GM21515 (cell line): ENCODE measurements around the gene IQSEC1.
A peak's percentile ranks its signal among the peaks of the same experiment; 100 is the strongest.

ENCODE experiments used
- ATAC-seq: cut with Tn5 transposase; IDR thresholded peaks from one replicate; pipeline ENCODE4 v1.9.1; 2021; ENCODE audit not compliant: unreplicated experiment

IQSEC1 gene

DNA sequence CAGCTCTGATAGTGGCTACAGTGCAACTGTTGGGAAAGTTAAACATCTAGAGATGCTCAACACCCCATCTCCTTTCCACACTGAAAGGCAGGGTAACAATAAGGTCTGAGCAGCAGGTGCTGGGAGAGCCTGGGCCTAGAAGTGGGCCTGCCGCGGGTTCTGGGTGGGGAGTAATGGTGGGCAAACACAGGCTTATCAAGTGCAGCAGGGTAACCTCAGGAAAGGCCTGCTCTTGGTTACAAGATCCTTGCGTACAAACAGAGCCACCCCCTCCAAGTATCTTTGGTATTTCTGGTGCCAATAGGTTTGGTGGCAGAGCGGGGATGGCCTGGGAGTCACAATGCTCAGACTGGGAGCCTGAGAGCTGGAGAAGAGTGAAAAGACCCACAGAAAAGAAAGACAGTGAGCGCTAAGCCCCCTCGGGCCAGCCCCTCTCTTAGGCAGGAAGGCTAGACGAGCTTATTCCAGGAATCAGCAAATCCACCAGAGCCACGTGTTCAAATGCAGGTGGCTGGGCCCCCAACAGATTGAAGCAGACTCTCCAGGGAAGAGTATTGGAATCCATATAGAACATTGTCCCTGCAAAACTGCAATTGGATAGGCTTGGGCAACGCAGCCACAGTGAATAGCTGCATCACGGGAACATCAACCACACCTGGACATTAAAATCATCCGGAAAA lies 2.7 kb downstream of the IQSEC1 start:
- ATAC-seq, result no peak

DNA sequence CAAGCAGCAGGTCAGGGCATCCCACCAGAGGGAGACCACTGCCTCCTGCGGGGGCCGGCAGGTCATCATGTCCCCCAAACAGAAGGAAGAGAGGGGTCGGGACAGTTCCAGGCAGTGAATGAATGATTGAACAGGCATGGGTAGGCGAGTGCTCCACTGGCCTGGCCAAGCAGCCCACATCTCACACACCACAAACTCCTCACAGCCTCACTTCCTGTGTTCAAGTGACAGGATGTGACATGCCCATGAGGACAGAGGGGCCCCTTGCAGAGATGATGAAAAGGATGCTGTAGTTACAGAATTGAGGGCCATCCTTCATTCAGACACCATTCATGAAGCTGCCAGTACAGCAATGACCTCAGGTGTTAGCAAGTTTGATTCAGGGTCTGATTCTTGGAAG lies 3.7 kb downstream of the IQSEC1 start:
- peak; percentile 49 for ATAC-seq

DNA sequence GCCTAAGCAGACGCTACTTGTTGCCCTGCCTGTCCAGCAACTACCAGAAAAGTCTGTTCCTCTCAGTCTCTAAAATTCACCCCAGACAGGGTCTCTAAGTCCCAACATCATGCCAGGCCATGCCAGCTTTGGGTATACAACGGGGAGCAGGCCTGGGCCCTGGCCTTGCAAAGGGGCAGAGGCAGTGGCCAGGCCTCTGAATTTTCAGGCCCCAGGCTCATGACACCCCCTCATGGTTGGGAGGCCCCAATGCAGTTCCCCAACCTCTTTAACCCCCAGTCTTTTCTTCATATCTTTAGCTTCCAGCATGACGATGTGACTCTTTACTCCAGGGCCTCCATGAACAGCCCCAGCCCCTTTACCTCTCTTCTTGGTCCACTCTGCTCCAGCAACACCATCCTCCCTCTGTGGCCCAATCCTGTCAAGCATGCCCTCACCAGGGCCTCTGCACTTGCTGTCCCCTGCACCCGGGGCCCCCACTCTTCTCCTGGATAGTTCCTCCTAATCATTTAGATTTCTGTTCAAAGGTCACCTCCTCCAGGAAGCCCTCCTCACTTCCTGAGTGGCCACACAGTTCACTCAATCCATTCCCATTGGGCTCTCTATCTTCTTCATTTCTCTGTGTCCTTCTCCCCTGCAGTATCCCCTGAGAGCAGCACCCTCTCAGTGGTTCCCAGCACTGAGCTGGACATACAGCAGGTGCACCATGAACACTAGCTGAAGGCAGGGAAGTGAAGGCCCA lies 4.8 kb downstream of the IQSEC1 start:
- ATAC-seq, result no peak

DNA sequence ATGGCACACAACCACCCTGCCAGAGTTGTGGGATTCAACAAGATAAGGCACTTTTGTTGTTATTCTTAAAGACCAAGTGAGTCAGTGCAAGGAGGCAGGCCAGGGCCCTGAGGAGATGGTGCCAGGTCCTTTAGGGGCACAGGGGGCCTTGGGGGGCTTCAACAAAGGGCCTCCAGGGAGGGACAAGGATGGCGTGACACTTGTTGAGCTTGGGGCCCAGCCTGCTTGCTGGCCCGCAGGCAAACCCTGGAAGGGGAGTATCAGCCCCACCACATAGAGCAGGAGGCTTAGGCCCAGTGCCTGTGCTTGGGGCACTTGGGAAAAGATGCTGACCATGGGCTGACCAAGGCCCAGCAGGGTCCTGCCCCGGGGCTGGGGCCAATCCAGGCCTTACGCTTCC lies 5.5 kb downstream of the IQSEC1 start:
- no peak for ATAC-seq

DNA sequence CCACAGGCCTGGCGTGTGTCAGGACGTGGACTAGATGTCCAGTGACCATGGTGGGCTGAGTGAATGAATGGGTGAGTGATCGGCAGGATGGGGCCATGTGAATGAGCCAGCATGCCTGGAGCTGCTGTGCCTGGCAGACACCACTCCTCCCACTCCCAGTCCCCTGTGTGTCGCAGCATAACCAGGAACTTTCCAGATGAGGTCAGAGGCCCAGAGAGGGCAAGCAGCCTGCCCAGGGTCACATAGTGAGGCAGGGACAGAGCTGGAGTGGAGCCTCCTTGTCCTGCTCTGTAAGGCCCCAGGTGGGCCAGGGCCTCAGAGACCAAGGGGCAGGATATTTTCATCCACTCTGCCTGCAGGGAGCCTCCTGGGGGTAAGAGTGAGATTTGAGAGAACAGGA lies 6.4 kb downstream of the IQSEC1 start:
- ATAC-seq, result no peak

DNA sequence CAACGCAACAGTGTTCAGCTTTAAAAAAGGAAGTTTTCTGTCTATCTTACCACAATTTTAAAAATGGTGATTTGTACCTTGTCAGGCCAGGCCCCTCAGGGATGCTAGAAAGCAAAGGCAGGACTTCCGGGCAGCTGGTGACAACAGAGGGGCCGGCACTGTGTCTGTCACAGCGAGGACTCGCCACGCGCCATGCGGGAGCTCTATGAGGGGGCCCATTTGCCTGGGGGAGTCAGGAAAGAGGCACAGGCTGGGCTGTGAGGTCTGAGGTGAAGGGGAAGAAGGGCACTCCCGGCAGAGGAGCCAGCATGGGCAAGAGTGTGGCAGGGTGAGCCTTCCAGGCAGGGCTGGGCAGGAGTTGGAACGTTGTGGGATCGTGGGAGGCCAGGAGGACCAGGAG lies 7.0 kb downstream of the IQSEC1 start:
- ATAC-seq, result no peak

DNA sequence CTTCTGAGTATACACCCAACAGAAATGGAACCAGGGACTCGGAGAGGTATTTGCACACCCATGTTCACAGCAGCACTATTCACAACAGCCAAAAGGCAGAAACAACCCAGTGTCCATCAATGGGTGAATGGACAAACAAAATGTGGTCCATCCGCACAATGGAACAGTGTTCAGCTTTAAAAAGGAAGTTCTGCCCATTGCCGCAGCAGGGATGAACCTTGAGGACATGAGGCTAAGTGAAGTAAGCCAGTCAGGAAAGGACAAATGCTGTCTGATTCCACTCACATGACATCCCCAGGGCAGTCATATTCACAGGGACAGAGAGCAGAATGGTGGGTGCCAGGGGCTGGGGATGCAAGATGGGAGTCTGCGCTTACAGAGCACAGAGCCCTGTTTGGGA lies 7.5 kb downstream of the IQSEC1 start:
- no peak for ATAC-seq

DNA sequence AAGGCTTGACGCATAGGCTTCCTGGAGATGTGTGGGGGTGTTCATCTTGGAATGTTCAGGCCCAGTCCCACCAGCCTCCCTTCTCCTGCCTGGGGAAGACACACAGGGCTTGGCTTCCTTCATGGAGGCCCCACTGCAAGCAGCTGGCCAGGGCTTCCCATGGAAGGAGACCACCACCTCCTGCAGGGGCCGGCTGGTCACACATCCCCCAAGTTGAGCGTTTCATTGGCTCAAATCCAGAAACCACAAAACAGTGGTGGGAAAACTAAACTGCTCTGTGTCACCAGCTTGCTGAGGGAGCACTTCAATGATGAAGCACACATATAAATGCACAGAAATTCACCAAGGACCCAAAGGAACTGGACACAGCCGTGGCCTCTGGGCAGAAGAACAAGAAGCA lies 8.3 kb downstream of the IQSEC1 start:
- ATAC-seq, result no peak

DNA sequence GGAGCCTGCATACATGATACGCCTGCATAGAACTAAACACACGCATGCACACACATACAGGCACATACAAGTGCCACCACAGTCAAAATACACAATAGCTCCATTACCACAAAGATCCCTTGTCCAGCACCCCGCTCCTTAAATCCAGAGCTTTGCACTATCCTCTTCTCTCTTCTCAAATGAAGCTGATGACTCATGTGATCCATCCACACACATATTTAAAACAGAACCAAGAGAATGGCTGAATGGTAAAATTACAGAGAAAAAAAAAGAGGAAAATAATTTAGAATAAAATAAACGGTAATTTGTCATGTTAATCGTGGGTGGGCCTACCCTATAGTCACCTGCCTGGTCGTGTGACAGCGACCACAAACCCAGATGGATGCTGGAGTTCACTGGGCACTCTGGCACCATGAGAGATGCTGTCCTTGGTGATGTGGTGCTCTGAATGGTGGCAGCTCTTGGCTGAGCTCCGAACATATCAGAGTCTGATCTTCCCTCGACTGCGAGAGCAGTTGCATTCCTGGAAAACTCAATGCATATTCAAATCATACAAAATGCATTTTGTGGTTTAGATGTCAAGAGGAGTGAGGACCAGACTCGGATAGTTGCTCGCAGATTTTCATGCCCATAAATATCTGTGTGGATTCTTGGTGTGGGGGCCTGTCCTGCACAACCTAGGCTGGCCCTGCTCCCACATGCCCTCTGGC lies 8.9 kb downstream of the IQSEC1 start:
- no peak for ATAC-seq

DNA sequence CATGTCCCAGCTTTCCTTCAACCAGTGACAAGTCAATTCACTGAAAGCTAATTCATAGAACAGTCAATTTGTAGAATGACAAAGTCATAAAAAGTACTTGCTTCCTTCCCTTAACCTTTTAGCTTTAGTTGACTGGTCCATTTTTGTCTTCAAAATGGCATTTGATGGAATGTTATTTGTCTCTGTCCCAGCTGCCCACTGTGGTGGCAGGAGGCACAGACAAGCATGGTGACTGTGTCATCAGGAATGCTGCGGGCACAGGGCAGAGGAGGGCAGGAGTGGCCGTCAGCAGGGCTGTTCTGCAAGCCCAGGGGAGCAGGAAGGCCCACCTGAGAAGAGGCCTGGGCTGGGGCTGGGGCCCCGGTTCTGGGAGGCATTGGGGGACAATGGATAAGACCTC lies 10.0 kb downstream of the IQSEC1 start:
- no peak for ATAC-seq

DNA sequence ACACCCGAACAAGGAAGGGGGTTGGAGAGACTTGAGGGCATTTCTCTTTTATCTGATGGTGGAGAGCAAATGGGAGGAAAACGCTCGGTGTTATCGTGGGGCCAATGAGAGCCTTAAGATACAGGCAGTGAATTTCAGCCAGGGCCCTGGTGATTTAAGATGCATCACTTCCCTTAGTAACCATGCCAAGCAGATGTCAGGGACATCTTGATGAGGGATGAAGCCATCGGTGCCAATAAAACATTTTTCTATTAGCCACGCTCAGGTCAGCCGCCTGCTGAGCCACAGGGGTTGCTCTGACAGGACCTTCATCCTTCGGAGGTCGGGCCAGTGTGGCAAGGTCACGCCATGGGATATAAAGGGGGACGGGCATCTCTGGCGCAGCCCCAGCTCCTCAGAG lies 10.6 kb downstream of the IQSEC1 start:
- ATAC-seq, result no peak

DNA sequence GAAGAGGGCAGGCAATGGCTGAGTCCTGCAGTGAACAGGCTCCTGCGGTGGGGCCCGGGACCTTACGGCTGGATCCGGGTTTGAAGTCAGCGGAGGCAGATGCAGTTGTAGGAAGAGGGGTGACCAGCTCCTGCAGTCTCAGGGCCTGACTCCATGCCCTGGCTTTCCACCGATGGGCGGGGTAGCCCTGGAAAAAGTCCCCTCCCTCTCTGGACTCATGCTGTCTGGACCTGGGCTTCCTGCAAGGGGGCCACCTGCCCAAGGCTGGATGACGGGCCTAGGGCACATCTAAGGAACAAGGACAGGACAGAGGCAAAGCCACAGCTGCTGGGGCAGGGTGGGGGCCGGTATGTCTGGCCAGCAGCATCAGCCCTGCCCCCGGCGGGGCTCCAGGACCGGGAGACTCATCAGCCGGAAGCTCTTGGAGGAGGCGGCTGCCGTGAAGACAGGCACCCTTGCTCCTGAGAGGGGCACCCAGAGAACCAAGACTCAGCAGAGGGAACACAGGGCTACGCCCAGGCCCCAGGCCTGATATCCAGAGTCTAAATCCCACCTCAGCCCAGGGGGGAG lies 12.8 kb downstream of the IQSEC1 start:
- no peak for ATAC-seq

DNA sequence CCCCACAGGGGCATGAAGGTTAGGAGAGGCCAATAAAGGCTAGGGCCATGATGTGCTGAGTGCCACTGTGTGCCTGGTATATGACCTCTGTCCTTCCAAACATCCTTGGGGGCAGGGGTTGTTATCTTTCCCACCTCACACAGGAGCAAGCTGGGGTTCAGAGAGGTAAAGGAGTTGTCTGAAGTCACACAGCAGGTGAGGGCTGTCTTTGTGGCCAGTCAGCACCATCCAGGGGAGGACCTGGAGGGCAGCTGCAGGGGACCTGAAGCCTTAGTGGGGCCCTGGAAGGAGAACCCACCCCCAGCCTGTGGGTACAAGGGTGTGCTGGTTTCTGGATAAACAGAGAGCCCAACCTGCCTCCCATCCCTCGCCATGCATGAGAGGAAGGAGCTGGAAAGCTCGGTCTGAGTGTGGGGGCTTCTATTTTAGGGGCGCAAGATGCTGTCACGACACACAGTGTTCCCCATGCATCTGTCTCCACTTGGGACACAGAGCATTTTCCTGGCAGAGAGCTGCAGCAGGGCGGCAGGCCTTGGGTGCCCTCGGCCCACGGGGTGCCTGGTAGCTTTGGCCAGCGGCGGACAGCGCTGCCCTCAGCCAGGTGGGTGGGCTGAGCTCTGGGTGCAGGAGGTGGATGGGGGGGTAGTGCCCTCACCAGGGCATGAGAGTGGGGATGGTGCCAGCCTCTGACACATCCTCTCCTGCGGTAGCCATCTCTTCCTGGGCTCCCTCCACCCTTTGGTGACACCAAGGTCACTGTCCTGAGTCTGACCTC lies 14.7 kb downstream of the IQSEC1 start:
- ATAC-seq, result no peak

DNA sequence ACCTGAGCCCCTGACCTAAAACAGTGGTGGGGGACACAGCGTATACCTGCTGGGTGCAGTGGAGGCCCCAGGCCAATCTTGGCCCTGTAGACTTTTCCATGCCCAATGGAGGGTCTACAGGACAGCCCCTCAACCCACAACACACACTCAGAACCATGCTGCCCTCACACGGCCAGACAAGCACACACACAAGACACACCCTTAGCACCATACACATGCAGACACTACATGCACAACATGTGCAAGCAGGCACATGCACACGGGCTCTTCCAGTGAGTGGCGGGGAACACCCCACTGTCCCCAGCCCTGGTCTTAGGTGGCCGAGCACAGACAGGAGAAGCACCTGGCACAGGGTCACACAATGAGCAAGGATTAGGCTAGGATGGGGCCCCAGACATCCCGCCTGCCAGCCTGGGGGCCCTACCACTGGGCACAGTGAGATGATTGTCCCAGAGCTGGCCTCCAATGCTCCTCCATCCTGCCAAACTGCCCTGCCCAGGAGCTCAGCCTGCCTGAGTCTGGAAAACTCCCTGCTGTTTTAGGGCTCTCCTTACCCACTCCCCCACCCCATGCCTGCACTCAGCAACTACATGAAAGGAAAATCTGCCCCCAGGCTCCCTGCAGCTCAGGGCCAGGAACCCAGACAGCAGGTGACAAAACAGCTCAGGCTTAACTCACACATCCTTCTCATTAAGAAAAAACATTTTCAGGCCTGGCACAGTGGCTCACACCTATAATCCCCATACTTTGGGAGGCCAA lies 15.8 kb downstream of the IQSEC1 start:
- no peak for ATAC-seq

DNA sequence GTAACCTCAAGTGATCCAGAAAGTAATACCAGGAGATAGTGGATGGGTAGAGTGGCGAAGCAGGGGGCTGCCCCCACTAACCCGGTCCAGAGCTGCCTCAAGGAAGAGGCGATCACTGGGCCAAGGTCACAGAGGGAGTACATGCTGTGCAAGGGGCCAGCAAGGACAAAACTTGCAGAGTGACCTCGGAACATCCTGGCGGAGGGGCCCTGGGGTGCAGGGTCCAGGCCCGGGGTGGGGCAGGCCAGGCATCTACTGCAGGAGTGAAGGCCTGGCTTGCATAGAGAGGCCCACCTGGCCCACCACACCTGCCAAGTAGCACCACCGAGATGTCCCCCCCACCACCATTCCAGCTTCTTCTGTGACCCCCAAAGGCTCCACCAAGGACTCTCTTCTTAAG lies 17.6 kb downstream of the IQSEC1 start:
- ATAC-seq, result no peak

DNA sequence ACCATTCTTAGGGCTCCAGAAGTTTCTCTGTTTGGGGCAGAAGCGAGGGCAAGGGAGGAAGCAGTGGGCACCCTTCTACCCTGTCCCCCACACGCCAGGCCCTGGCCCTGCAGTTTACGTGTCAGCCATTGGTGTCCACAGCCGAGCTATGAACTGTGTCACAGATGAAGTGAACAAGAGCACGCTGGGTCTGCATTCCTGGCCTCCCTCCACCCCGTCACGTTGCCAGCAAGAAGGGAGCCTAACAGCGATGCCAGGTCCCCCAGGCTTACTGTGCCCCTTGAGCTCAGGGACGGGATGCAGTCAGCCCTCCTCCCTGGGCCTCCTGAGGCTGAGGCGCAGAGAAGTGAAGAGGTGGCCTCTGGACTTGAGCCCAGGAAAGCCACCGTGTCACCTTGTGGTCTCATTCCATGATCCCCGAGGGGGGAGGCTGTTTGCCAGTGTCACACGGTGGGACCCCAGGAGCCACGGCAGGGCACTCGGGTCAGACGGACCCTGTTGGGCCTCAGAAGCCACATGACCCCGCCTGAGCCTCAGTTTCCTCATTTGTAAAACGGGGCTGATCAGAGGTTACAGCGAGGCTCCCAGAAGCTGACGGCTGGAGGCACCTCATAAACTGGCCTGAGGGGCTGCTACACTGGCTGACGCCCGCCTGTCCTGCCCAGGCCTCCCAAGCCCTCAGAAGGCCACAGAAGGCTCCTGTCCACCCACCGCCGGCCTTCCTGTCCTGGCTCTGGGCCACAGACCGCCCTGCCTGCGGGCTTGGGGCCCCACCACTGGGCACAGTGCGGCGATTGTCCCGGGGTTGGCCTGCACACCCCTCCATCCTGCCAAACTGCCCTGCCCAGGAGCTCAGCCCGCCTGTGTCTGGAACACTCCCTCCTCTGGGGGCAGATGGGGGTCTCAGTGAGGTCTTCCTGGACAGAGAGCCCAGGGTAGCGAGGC lies 18.6 kb downstream of the IQSEC1 start:
- ATAC-seq, result no peak

DNA sequence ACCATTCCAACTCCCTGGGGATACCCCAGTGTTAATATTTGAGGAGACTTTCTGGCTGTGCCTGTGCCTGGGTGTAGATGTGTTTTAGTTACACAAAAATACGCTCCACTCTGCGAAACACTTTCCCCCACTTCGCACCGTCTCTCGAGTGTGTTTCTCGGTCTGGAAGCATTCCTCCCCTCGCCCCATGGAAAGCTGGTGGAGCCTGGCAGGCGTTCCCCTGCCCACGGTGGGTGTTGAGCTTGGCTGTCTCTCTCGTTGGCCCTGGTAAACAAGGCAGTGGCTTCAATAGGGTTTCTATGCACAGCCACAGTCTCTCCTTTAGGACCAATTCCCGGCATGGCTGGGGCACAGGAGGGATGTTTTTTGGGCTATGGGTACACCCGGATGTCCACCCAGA lies 19.3 kb downstream of the IQSEC1 start:
- no peak for ATAC-seq

DNA sequence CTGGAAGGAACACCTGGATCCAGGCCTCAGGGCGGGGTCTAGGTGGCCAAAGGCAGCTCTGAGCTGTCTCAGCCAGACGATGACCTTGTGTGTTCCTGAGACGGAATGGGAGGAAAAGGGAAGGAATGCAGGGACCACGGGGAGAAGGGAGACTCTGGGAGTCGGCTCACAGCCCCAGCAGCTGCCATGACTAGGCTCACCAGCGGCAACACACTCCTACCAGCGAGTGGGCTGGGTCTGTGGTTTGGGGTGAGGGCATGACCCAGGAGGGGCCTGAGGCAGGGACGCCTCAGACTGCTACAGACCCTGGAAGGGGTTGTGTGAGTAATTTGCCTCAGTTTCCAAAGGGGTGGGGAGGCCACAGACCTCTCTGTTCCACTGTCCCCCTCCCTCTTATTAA lies 19.8 kb downstream of the IQSEC1 start:
- ATAC-seq, result no peak

DNA sequence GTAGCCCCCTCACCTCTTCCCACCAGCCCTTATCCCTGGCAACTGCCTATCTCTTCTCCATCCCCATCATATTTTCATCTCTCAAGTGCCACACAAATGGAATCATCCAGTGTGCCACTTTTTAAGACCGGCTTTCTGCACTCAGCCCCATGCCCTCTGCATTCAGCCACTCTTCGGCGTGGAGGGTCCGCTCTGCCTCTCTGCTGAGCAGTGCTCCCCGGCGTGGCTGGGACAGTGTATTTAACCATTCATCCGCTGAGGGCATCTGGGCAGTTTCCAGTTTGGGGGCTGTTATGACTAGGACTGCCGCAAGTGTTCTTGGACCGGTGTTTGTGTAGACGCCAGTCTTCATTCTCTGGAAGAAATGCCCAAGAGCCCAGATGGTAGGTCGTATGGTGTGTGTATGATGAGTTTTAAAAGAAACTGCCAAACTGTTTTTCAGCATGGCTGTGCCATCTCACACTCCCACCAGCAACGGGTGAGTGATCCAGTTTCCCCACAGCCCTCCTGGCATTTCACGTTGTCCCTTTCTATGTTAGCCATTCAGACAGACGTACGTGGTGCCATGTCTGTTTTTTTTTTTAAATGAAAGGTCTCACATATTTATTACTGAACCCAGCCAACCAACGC lies 20.9 kb downstream of the IQSEC1 start:
- no peak for ATAC-seq
